ENCODE data around the gene KIRREL3.

KIRREL3 gene

DNA sequence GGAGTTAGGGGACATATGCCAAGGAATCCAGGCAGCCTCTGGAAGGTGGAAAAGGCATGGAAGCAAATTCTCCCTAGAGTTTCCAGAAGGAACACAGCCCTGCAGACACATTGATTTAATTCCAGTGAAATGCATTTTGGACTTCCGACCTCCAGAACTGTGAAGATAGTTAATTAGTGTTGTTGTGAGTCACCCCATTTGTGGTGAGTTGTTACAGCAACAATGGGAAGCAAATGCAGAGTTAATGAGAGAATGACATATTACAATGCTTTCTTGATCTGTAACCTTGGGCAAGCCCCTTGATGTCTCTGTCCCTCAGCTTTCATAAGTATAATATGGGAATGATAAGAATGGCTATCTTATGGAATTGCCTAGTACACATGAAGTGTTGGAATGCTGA, 178.7 kb downstream of the KIRREL3 start:
- DNase-seq = no peak

- DNase-seq = no peak
These were observed 181.4 kb downstream of the KIRREL3 start for GRCh38 chr11:126819194-126819593.

DNA sequence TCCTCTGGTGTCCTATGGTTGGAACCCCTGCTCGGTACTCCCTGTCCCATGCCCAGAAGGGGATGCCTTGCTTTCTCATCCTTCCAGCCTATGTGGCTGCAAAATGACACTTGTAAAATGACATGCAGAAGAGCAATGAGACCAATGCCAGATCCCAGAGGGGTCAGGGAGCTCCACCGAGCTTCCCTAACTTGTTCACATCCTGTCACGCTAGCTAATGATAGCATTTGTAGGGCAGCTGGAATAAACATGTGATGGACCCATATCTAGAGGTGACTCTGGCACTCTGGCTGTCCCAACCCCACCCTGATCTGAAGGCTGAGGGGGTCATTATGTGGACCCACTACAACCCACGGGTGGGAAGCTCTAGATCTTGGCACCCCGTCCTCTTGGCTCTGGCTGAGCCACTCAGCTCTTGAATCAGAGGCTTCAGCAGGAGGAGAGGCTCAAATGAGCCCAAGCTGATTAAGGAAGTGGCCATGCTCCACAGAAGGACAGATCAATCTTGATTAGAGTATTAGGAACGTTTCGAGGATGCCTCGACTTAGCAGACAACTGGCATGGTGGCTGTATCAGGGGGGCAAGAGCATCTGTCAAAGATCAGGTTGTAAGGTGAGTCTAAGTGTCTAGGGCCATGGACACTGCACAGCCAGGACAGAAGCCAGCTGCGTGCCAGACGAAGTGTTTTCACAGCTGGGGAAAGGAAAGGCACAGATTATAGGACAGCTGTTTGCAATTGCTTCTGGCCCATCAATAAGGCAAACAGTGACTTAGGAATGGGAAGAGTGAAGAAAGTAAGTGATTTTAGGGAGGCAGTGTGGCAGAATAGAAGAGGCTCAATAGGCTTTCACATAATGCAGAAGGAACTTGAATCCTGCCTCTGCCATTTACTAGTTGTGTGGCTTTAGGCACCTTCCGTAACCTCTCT, 182.8 kb downstream of the KIRREL3 start:
- no peak for DNase-seq

GRCh38 chr11:126817096-126817495, 183.5 kb downstream of the KIRREL3 start:
- no peak for DNase-seq

DNA sequence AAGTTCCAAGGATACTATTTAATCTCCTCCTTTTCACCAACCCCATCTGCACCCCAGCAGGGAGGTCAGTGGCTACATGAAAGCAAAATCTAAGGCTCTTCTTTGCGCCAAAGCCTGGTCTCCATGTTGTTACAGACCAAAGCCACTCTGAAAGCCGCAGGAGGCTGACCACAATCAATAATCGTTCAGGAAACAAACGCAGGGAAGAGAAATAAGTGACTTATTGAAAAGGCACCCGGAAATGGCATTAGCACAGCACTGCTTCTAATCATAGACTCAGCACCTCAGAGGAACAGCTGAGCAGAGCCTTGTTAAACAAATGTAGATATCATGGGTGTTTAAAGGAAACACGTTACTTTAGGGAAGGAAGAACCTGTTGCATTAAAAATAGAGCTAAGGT, 183.9 kb downstream of the KIRREL3 start:
- no peak for DNase-seq

- no peak for DNase-seq
These were observed 185.5 kb downstream of the KIRREL3 start for GRCh38 chr11:126815111-126815510.

DNA sequence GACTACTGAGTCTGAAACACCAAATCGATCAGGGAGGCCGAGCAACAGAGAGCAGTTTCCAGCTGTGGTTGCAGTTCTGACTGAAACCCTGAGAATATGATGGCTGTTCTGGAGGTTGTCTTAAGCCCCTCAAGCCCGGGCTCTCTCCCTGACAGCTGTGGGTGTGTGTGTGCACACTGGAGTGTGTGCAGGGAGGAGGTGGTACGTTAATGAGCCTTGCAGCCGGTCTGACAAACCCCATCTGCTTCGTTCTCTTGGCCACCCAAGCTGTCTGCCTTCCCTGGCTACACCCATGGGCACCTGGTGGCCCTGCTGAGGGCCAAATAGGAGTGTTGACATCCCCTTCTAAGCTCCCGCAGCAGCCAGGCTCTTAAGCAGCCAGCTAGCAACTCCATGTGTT, 189.8 kb downstream of the KIRREL3 start:
- no peak for DNase-seq

GRCh38 chr11:126809514-126810289, 190.9 kb downstream of the KIRREL3 start:
- DNase-seq = no peak

DNA sequence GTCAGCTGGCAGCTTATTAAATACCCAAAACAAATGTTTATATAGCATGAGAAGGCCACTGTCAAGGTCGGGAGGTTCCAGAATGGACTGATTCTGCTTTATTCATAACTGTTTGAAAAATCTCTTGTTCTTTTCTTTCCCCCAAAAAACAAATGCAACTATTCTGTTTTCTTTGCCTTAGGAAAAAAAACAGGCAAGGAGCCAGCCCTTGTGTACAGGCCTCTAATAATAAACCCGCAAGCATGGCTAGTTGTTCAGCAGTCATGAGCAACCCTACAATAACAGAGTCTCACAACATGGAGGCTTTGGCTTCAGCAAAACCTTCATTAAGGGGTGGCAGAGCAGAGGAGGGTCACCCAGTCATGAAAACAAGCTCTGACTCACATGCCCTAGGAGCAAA, 191.7 kb downstream of the KIRREL3 start:
- DNase-seq = no peak

DNA sequence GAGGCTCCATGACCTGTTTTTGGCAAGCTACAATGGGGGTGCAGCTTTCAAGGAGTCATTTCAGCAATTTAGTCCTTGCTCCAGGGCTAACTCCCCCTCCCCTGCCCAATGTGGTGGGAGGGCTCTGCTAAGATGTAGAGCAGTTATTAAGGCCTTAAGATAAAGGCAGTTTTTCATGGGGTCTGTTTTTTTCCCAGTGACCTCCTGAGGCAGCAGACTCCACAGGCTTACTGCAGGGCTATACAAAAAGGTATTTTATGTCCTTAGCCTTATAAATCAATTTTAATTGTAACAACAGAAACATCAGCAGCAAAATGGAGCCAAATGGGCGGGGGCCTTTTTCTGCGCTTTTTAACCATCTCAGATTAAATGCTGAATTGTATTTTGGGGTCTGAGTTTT, 192.3 kb downstream of the KIRREL3 start:
- no peak for DNase-seq

- no peak for DNase-seq
These were observed 194.7 kb downstream of the KIRREL3 start for GRCh38 chr11:126805870-126806269.

DNA sequence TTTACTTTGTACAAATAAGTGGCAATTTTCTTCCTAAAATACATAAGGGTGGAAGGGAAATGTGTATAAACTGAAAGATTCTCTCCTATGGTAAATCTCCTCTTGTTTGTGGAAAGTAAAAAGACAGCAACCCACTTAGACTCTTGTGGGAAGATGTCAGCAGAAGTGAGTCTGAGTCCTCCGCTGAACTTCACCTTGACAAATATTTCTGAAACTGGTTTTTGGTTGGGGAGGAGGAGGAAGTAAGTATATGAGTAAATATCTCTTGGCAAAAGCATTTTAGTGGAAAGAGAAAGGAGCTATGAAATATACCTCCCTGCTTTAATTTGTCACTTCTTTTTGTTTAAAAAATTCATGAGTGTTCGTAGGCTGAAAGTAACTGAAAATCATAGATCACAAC, 196.2 kb downstream of the KIRREL3 start:
- no peak for DNase-seq

GRCh38 chr11:126800009-126800408, 200.6 kb downstream of the KIRREL3 start:
- no peak for DNase-seq

DNA sequence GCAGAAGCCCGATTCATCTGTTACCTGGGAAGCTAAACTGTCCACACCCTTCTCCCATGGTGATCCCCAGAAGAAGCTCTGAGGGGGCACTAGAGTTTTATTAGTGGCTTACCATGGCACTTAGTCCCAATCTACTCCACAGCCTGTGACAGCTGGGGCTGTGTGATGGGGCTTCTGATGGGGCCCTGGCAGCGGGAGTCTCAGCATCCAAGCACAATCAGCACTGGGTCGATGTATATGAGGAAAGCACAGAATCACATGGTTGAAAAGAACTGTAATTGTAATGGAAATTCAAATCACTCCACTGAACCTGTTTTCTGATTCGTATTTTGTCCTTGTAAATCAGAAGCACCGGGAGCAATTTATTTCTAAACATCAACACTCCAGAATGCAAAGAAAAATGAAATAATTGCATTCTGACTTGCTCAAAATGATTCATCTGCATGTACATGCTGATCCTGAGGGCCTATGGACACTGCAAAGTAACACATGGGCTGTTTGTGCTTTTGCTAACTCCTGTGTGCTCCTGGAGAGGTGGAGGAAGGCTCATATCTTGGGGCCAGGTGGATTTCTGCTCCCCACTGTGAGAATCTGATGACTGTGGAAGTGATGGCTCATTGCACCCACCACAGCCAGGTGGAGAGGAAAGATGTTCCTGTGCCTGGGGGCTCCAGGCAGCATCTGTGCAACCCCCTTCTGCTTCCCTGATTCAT, 203.0 kb downstream of the KIRREL3 start:
- DNase-seq = no peak

DNA sequence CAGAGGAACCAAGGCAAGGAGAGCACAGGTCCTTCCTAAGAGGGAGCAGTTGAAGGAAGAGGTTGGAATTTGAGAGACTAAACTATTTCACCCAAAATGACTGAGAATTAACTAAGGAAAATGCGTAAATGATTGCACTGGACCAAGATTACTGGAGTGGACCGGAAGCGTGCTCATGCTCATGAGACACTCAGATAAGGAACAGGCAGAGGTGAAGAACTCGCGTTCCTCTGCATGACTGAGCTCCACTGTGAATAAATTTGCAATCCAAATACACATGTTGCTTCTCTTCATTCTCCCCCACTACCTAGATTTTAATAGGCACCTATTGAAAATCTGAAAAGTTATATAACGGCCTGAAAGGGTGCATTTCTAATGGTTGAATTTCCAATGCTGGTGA, 207.0 kb downstream of the KIRREL3 start:
- DNase-seq = no peak

DNA sequence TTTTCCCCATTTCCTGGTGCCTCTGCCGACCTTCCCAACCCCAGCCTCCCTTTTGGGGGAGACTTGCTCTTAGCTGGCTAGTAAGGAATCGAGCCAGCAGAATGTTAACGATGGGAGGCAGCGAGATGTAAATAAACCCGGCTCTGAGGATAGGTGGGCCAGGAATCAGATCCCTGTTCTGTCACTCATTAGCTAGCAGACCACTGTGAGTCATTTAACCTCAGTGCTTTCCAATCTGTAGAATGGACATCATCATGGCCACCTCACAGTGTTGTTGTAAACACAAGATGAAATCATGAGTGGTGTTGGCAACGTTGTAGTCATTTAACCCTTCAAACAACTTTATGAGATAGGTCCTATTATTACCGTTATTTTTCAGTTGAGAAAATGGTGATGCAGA, 208.6 kb downstream of the KIRREL3 start:
- DNase-seq = no peak

GRCh38 chr11:126791446-126791845, 209.1 kb downstream of the KIRREL3 start:
- DNase-seq = no peak

DNA sequence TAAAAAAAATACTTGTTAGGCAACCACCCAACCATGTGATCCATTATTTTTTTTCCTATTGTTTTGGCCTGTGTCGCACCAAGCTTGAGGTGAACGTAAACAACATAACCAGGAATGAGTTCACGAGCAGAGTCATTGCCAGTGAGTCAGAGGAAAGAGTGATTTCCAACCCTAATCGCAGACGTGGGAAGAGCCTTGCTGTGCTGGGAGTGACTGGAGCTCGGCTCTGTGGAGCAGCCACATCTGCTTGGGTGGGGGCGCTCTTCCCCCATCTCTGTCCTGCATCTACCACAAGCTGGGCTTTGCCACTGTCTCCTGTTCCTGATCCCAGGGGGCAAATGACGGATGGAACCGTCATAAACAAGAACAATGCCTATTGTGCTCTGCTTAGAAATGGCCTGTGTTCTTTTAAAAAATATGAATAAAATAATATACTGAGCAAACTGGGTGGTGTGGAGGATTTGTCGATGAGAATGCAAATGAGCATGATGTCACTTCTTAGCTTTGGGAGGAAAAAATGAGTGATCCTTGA, 210.0 kb downstream of the KIRREL3 start:
- no peak for DNase-seq

DNA sequence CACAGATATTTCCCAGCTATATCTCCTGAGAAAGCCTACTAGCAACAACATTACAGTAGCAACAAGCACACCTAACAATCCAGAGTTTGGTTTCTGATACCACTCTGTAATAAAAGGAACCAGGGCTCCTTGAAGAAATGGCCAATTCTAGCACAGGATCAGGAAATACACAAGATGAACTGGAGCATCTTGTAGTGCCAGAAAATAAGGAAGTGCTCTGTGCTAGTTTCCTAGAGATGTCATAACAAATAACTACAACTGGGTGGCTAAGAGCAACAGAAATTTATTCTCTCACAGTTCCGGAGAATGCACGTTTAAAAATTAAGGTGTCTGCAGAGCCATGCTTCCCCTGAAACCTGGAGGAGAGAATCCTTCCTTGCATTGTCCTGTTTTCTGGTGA, 217.8 kb downstream of the KIRREL3 start:
- DNase-seq = no peak

DNA sequence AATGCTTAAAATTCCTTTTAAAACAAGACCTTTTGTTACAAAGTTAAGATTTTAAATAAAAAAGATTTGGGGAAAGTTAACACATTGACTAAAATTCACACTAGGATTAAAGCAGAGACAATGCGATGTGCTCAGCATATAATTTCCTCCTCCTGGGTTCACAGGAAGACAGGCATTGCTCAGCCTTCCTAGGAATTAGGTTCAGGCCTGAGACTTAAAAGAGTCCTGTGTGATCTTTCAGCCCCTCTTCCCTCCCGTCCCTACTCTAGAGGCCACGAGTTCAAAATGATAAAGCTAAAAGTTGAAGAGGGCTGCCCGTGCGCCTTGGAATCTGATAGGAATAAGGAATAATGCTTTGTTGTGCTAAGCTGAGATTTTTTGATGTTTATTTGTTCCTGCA, 218.6 kb downstream of the KIRREL3 start:
- no peak for DNase-seq

- no peak for DNase-seq
These were observed 224.5 kb downstream of the KIRREL3 start for GRCh38 chr11:126776119-126776518.

GRCh38 chr11:126772267-126772666, 228.3 kb downstream of the KIRREL3 start:
- no peak for DNase-seq

GRCh38 chr11:126768702-126769101, 231.9 kb downstream of the KIRREL3 start:
- no peak for DNase-seq

All from OCI-M1 (cell line).